SK-N-SH (cell line): ENCODE measurements around the gene FOXA1. TPM values are rescaled to one million over a fixed set of nuclear protein-coding genes. Genes with fewer than 3 reads are reported as not detected.

Experiments
- CTCF ChIA-PET: fragments of 300-600, 350-600 bp; formaldehyde crosslinking; extraction: SDS; loops from one replicate; lab custom pipeline; 2021; lab: Yijun Ruan, JAX
- POLR2A ChIA-PET: fragments of 350-600 bp; sonication (Branson Sonifier 250); formaldehyde crosslinking; extraction: SDS; loops from one replicate; lab custom pipeline; 2020; ENCODE audit warnings: antibody characterized with exemption, inconsistent platforms; lab: Yijun Ruan, JAX
- DNase-seq: peaks from one replicate; pipeline ENCODE4 v3.0.0; 2012
- H2AFZ ChIP-seq: fragments of 200-600 bp; sonication (generic); 2 replicates; pipeline ENCODE4 v1.8.1; 2016; ENCODE audit warnings: antibody characterized with exemption, mild to moderate bottlenecking, low read depth
- H3F3A ChIP-seq: fragments of 200-600 bp; sonication (generic); replicated peaks from 2 replicates; pipeline ENCODE3; 2016; ENCODE audit warnings: antibody characterized with exemption, mild to moderate bottlenecking; ENCODE audit not compliant: insufficient read depth
- H3K27ac ChIP-seq, 2 experiments: fragments of 200-500 bp in 1 of 2; fragments of 200-600 bp in 1 of 2; sonication (Bioruptor generic) in 1 of 2; sonication (generic), shearing (Covaris generic) in 1 of 2; 2 replicates each; pipeline versions ENCODE4 v1.5.1 to v1.6.1; 2014 to 2016; ENCODE audit warnings: low read depth in 2 of 2, inconsistent platforms in 1 of 2, low read length in 1 of 2, mild to moderate bottlenecking in 1 of 2, mixed read lengths in 1 of 2
- H3K27me3 ChIP-seq: fragments of 200-600 bp; sonication (generic), shearing (Covaris generic); 2 replicates; pipeline ENCODE4 v1.6.1; 2016; ENCODE audit warnings: mixed run types; ENCODE audit not compliant: insufficient read depth
- H3K36me3 ChIP-seq, 2 experiments: fragments of 200-500 bp in 1 of 2; fragments of 200-600 bp in 1 of 2; sonication (Bioruptor generic) in 1 of 2; sonication (generic) in 1 of 2; replicated peaks in 1 of 2; 2 replicates each; pipeline versions ENCODE3 to v1.5.1; 2014 to 2016; ENCODE audit warnings: low read length in 1 of 2, mild to moderate bottlenecking in 1 of 2; ENCODE audit not compliant: insufficient read depth in 2 of 2, control insufficient read depth in 1 of 2
- H3K4me1 ChIP-seq, 2 experiments: fragments of 200-500 bp in 1 of 2; fragments of 200-600 bp in 1 of 2; sonication (Bioruptor generic) in 1 of 2; sonication (generic), shearing (Covaris generic) in 1 of 2; 2 replicates each; pipeline versions ENCODE4 v1.5.1 to v1.6.1; 2014 to 2016; ENCODE audit warnings: low read depth in 1 of 2, low read length in 1 of 2, mixed run types in 1 of 2; ENCODE audit not compliant: insufficient read depth in 2 of 2, control insufficient read depth in 1 of 2
- H3K4me2 ChIP-seq: fragments of 200-600 bp; sonication (generic), shearing (Covaris generic); 2 replicates; pipeline ENCODE4 v1.6.1; 2017; ENCODE audit warnings: mixed run types
- H3K4me3 ChIP-seq, 2 experiments: fragments of 200-500 bp in 1 of 2; fragments of 200-600 bp in 1 of 2; sonication (Bioruptor generic) in 1 of 2; sonication (generic), shearing (Covaris generic) in 1 of 2; 2 replicates each; pipeline versions ENCODE4 v1.5.1 to v1.8.1; 2014 to 2016; ENCODE audit warnings: low read depth in 2 of 2, inconsistent platforms in 1 of 2, low read length in 1 of 2, mild to moderate bottlenecking in 1 of 2, mixed read lengths in 1 of 2, moderate library complexity in 1 of 2
- H3K79me2 ChIP-seq: fragments of 200-600 bp; sonication (generic); 2 replicates; pipeline ENCODE4 v1.8.1; 2017; ENCODE audit warnings: mild to moderate bottlenecking; ENCODE audit not compliant: insufficient read depth
- H3K9ac ChIP-seq: fragments of 200-600 bp; sonication (generic); 2 replicates; pipeline ENCODE4 v1.6.1; 2017; ENCODE audit warnings: mixed run types
- H3K9me2 ChIP-seq: fragments of 200-600 bp; sonication (generic); 2 replicates; pipeline ENCODE4 v1.6.1; 2017; ENCODE audit warnings: mixed run types
- H3K9me3 ChIP-seq: fragments of 200-600 bp; sonication (generic); 2 replicates; pipeline ENCODE4 v1.6.1; 2017; ENCODE audit warnings: mixed run types, mild to moderate bottlenecking, moderate library complexity
- H4K20me1 ChIP-seq: fragments of 200-600 bp; sonication (generic); 2 replicates; pipeline ENCODE4 v1.6.1; 2017; ENCODE audit warnings: mild to moderate bottlenecking, mixed run types; ENCODE audit not compliant: insufficient read depth
- EP300 ChIP-seq, 2 experiments: IDR thresholded peaks; 2 replicates each; pipeline versions ENCODE4 v1.4.0 to v1.6.1; 2012; ENCODE audit warnings: borderline replicate concordance in 1 of 2, low read depth in 1 of 2, low read length in 1 of 2
- EZH2phosphoT487 ChIP-seq: fragments of 200-600 bp; sonication (generic); IDR thresholded peaks from 2 replicates; pipeline ENCODE4 v1.6.1; 2017; ENCODE audit warnings: low read depth, mixed run types, mild to moderate bottlenecking, antibody characterized with exemption, moderate library complexity, borderline replicate concordance
- GABPA ChIP-seq: IDR thresholded peaks from 2 replicates; pipeline ENCODE4 v1.4.0; 2012; ENCODE audit warnings: low read depth, mild to moderate bottlenecking
- NRF1 ChIP-seq: IDR thresholded peaks from 2 replicates; pipeline ENCODE4 v1.6.1; 2012; ENCODE audit warnings: low read depth, mild to moderate bottlenecking, low read length
- RAD21 ChIP-seq: IDR thresholded peaks from 2 replicates; pipeline ENCODE4 v1.6.1; 2012; ENCODE audit warnings: mild to moderate bottlenecking, low read length
- RCOR1 ChIP-seq: fragments of 150-350 bp; IDR thresholded peaks from 2 replicates; pipeline ENCODE4 v1.6.1; 2017; ENCODE audit warnings: antibody characterized with exemption, low read length
- RFX5 ChIP-seq: IDR thresholded peaks from 2 replicates; pipeline ENCODE4 v1.6.1; 2012; ENCODE audit warnings: mild to moderate bottlenecking, improper control_type of control experiment, low read length
- RXRA ChIP-seq: IDR thresholded peaks from 2 replicates; pipeline ENCODE4 v1.4.0; 2012; ENCODE audit warnings: low read depth, mild to moderate bottlenecking, borderline replicate concordance
- SMC3 ChIP-seq: IDR thresholded peaks from 2 replicates; pipeline ENCODE4 v1.6.1; 2012; ENCODE audit warnings: low read depth, low read length, improper control_type of control experiment
- TAF1 ChIP-seq: IDR thresholded peaks from 2 replicates; pipeline ENCODE4 v1.6.1; 2012; ENCODE audit warnings: low read depth, mild to moderate bottlenecking, low read length, moderate library complexity, borderline replicate concordance
- TCF12 ChIP-seq: IDR thresholded peaks from 2 replicates; pipeline ENCODE4 v1.4.0; 2012
- WGBS: methylation state at CpG from one replicate; pipeline ENCODE4 v1.1.6; 2017; ENCODE audit warnings: low lambda C conversion rate; 5-methylcytosine and 5-hydroxymethylcytosine counted together
- polyA plus RNA-seq, 3 experiments: library from polyadenylated mRNA; depleted of rRNA; stranded (reverse); fragments of >200 nt; gene quantifications; 2 replicates each; pipeline ENCODE4 v1.2.3, GENCODE V29; 2012
- TF ChIP-seq, protein P1 (sequence below): fragments of 200-600 bp; sonication (generic); IDR thresholded peaks from 2 replicates; pipeline ENCODE4 v1.6.1; 2017; ENCODE audit warnings: antibody characterized with exemption, mild to moderate bottlenecking, moderate library complexity
- TF ChIP-seq, protein P2 (sequence below): IDR thresholded peaks from 2 replicates; pipeline ENCODE4 v1.4.0; 2012; ENCODE audit warnings: low read depth, borderline replicate concordance

The FOXA1 gene
- polyA plus RNA-seq, 1 of the 3 experiments (the other 2 are of a cell fraction) = not detected

DNA sequence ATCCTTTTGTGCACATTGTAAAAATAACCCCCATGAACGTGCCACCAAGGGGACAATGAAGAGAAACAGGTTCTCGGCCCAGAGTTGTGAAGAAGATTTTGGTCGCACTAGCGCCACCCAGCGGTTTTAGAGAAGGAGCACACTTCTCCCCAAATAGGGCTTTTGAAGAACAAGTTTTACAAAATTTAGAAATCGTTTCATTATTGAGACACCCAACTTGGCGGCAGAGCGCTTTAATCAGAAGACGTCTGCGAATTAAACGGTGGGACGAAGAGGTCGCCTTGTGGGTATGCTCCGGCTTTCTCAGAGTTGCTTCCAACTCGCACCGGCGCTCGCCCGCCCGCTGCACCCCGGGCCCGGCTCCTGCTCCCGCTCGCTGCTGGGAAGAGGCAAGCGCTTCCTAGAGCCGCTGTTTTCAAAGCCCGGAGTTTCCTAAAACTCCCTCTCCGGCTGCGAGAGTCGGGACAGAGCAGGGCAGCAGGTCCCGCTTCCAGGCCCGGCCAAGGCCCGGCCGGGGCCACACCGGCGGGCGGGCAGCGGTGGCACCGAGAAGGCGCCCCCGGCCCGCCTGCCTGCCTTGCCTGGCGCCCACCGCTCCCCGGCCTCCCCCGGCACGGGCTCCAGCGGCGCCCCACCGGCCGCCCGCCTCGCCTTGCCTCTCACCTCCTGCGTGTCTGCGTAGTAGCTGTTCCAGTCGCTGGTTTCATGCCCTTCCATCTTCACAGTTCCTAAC is 645 bp downstream of the FOXA1 start:
- 0% methylated on average over 10 of the region's 56 CpGs for WGBS
- Histone ChIP-seq H3K9ac (no peak overlapping the region), H3K27ac (no peak overlapping the region), H4K20me1 (no peaks in the 10 kb centered on the region), H3K4me2 (peak overlapping the region; percentile 52), H3K4me3 (peak overlapping the region; percentile 26 to 57; a peak in 2 of 4 replicates), H2AFZ (no peak overlapping the region), H3K4me1 (no peaks in the 10 kb centered on the region), H3K79me2 (no peaks in the 10 kb centered on the region), H3K9me3 (no peaks in the 10 kb centered on the region), H3K27me3 (peaks cover 28% of the 10 kb centered on the region), H3K36me3 (no peaks in the 10 kb centered on the region), H3F3A (no peaks in the 10 kb centered on the region), H3K9me2 (no peaks in the 10 kb centered on the region)
- no peak for TF ChIP-seq GABPA
- TF ChIP-seq, protein P1, sequence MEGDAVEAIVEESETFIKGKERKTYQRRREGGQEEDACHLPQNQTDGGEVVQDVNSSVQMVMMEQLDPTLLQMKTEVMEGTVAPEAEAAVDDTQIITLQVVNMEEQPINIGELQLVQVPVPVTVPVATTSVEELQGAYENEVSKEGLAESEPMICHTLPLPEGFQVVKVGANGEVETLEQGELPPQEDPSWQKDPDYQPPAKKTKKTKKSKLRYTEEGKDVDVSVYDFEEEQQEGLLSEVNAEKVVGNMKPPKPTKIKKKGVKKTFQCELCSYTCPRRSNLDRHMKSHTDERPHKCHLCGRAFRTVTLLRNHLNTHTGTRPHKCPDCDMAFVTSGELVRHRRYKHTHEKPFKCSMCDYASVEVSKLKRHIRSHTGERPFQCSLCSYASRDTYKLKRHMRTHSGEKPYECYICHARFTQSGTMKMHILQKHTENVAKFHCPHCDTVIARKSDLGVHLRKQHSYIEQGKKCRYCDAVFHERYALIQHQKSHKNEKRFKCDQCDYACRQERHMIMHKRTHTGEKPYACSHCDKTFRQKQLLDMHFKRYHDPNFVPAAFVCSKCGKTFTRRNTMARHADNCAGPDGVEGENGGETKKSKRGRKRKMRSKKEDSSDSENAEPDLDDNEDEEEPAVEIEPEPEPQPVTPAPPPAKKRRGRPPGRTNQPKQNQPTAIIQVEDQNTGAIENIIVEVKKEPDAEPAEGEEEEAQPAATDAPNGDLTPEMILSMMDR = peak; percentile 70
- 0 out of 2 replicates have a peak, but pooled peaks have one; percentile 4 for TF ChIP-seq SMC3
- TF ChIP-seq RAD21 = peak; percentile 23; the same call in 1 of the 2 replicates
- no peak for TF ChIP-seq TCF12
- no peak for TF ChIP-seq RXRA
- peak; percentile 53 for DNase-seq
- POLR2A ChIA-PET = no interaction called here
- CTCF ChIA-PET = interaction anchor here (1.1 kb wide), 1 partner anchor 11 kb away, joined by 6 read pairs; no protein-coding TSS in a partner anchor

DNA sequence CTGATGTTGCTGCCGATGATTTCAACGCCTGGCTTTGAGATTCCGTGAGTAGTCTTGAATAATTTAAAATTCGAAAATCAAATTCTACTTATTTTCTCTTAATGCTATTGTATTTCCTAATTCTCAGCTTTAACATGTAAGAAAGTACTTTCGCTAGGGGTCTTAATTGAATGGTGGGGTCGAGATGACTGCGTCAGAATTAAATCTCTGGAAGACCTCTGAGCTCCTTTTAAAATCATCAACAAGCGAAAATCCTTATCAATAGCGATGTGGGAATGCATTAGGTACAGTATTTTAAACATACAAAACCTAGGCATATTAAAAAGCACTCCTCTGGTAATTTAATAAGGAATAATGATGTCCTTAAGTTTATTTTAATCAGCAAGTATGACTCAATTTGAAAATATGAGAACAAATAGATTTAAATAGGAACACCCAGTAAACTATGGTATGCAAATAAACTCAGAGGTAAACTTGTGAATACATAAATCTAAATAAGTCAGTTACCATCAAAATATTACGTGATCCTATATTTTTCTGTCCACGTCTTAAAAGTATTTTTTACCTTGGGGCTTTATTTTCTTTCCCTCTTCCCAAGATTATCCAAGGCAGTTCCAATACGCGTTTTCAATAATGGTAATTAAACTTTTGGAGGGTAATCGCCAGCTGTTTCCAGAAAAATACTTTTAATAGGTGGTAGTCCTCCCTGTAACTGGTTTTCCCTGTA is 1.4 kb downstream of the FOXA1 start:
- H3K27me3 ChIP-seq = peaks cover 29% of the 10 kb centered on the region
- H3K27ac ChIP-seq = no peak overlapping the region
- H3K9me2 ChIP-seq = no peaks in the 10 kb centered on the region
- no peaks in the 10 kb centered on the region for H3K79me2 ChIP-seq
- no peaks in the 10 kb centered on the region for H4K20me1 ChIP-seq
- WGBS = 3% methylated on average over 14 of the region's 14 CpGs
- no peak for TF ChIP-seq RFX5
- TF ChIP-seq NRF1 = no peak
- TF ChIP-seq RCOR1 = no peak
- no peak for TF ChIP-seq TAF1
- no peak for TF ChIP-seq EZH2phosphoT487
- TF ChIP-seq EP300 (IDR thresholded peaks at IDR 0.05; ENCODE audit: borderline replicate concordance in 1 of 2, low read depth in 1 of 2, low read length in 1 of 2) = no peak
- TF ChIP-seq, protein P2, sequence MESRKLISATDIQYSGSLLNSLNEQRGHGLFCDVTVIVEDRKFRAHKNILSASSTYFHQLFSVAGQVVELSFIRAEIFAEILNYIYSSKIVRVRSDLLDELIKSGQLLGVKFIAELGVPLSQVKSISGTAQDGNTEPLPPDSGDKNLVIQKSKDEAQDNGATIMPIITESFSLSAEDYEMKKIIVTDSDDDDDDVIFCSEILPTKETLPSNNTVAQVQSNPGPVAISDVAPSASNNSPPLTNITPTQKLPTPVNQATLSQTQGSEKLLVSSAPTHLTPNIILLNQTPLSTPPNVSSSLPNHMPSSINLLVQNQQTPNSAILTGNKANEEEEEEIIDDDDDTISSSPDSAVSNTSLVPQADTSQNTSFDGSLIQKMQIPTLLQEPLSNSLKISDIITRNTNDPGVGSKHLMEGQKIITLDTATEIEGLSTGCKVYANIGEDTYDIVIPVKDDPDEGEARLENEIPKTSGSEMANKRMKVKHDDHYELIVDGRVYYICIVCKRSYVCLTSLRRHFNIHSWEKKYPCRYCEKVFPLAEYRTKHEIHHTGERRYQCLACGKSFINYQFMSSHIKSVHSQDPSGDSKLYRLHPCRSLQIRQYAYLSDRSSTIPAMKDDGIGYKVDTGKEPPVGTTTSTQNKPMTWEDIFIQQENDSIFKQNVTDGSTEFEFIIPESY = no peak
- TF ChIP-seq RXRA = no peak
- no peak for TF ChIP-seq TCF12
- no peaks in the 10 kb centered on the region for H3K9me3 ChIP-seq
- H3K9ac ChIP-seq = no peak overlapping the region
- no peaks in the 10 kb centered on the region for H3K4me1 ChIP-seq
- no peak overlapping the region for H2AFZ ChIP-seq
- ChIA-PET POLR2A (no interaction called here), CTCF (interaction anchor here (1.1 kb wide), 1 partner anchor 11 kb away, joined by 6 read pairs; no protein-coding TSS in a partner anchor)
- no peak for DNase-seq
- no peaks in the 10 kb centered on the region for H3K36me3 ChIP-seq
- H3F3A ChIP-seq = no peaks in the 10 kb centered on the region
- H3K4me3 ChIP-seq = peak overlapping the region in 1 of 2 experiments; percentile 57; a peak in 1 of 4 replicates
- H3K4me2 ChIP-seq = peak overlapping the region; percentile 52
